Gastrocnemius medialis (tissue), 4 donors: ENCODE results near the gene AMIGO1. TPM values are rescaled to one million over a fixed set of nuclear protein-coding genes. Genes with fewer than 3 reads are reported as not detected.
A peak's percentile ranks its signal among the peaks of the same experiment; 100 is the strongest.

Experiments
- ATAC-seq, 2 donors: fragments of 150-250 bp; one replicate each; pipeline ENCODE4 v1.9.1; 2016
- DNase-seq, 2 donors: peaks; one replicate each; pipeline ENCODE4 v3.0.0-alpha.2; 2019
- H3K27ac ChIP-seq, 4 donors: fragments of 200-600 bp; sonication (generic); 1 replicate in 1 of 4; 2 replicates in 3 of 4; pipeline ENCODE4 v1.5.1; 2016 to 2018; ENCODE audit warnings: mild to moderate bottlenecking in 2 of 4, moderate library complexity in 1 of 4
- H3K27me3 ChIP-seq, 3 donors: fragments of 200-600 bp; sonication (generic) in 2 of 3; 1 replicate in 1 of 3; 2 replicates in 2 of 3; pipeline versions ENCODE4 v1.5.1 to v1.6.0; 2016 to 2019; ENCODE audit warnings: mild to moderate bottlenecking in 1 of 3, moderate library complexity in 1 of 3
- H3K36me3 ChIP-seq, 2 donors: fragments of 200-600 bp; sonication (generic) in 1 of 2; one replicate each; pipeline ENCODE4 v1.5.1; 2017 to 2018
- H3K4me1 ChIP-seq, 2 donors: fragments of 200-600 bp; sonication (generic) in 1 of 2; one replicate each; pipeline ENCODE4 v1.5.1; 2016 to 2017; ENCODE audit warnings: mild to moderate bottlenecking in 2 of 2
- H3K4me3 ChIP-seq, 4 donors: fragments of 200-600 bp; sonication (generic) in 3 of 4; 1 replicate in 1 of 4; 2 replicates in 3 of 4; pipeline ENCODE4 v1.5.1; 2016 to 2019; ENCODE audit warnings: mild to moderate bottlenecking in 2 of 4
- H3K9me3 ChIP-seq, 3 donors: fragments of 200-600 bp; sonication (generic) in 2 of 3; 1 replicate in 1 of 3; 2 replicates in 2 of 3; pipeline ENCODE4 v1.5.1; 2016 to 2019
- POLR2A ChIP-seq, 2 donors: fragments of 450-650 bp; IDR thresholded peaks; one replicate each; pipeline ENCODE4 v1.6.1; 2017; ENCODE audit warnings: antibody characterized with exemption in 2 of 2, mild to moderate bottlenecking in 2 of 2, moderate library complexity in 2 of 2
- in situ Hi-C, 4 donors: fragments of 200-750 bp; cut with MboI; loops; one replicate each; pipeline versions ENCODE4 v1.15.0 to v1.8.0; 2017; ENCODE audit warnings: low sequenced_read_pairs in 4 of 4
- intact Hi-C: fragments of 100-400 bp; cut with DNase I; formaldehyde crosslinking; loops from one replicate; pipeline ENCODE4 v1.15.1; 2023; ENCODE audit warnings: low total_unique reads
- total RNA-seq, 4 donors: library from RNA; depleted of rRNA; stranded (reverse); fragments of >200 nt; gene quantifications; one replicate each; pipeline versions ENCODE4 v1.1.0 to v1.2.3, GENCODE V29; 2016
- TF ChIP-seq, protein P1 (sequence below), 5 experiments: fragments of 450-650 bp in 3 of 5; fragments of 200-600 bp in 2 of 5; sonication (generic) in 2 of 5; IDR thresholded peaks in 4 of 5; conservative IDR thresholded peaks in 1 of 5; 1 replicate in 4 of 5; 2 replicates in 1 of 5; pipeline ENCODE4 v1.5.1; 2016 to 2019; ENCODE audit warnings: antibody characterized with exemption in 5 of 5, mild to moderate bottlenecking in 3 of 5, moderate library complexity in 3 of 5

AMIGO1 gene
- total RNA-seq, 4 donors from 2014 or later: 8.6 to 20.9 (median 15.1) TPM

DNA sequence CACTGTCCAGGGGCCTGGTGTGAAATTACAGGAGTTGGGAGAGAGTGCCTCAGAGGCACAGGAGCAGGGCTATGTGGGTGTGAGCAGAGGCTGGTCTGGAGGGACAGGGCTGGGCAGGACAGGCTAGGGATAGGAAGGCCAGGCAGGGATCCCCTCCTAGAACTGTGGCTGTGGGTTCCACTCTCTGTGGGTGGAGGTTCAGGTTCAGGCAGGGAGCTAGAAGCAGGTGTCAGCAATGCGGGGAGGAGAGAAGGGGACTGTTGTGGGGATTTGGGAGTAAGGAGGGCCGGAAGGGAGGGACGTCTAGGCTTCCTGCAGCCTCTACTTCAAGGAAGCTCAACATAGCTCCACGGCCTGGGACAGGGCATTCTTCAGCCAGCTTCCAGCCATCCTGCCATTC, 21.9 kb upstream of the AMIGO1 start:
- in situ Hi-C loops: loop anchor here (5.0 to 25.0 kb wide), 4 partner anchors 34 to 257 kb away; partner anchors contain the start of genes CYB561D1 (in 2 of the 4) and PSRC1 (in 1 of the 4)
- H3K27ac ChIP-seq: peak overlapping the region; percentile 79 to 95 (median 90)

DNA sequence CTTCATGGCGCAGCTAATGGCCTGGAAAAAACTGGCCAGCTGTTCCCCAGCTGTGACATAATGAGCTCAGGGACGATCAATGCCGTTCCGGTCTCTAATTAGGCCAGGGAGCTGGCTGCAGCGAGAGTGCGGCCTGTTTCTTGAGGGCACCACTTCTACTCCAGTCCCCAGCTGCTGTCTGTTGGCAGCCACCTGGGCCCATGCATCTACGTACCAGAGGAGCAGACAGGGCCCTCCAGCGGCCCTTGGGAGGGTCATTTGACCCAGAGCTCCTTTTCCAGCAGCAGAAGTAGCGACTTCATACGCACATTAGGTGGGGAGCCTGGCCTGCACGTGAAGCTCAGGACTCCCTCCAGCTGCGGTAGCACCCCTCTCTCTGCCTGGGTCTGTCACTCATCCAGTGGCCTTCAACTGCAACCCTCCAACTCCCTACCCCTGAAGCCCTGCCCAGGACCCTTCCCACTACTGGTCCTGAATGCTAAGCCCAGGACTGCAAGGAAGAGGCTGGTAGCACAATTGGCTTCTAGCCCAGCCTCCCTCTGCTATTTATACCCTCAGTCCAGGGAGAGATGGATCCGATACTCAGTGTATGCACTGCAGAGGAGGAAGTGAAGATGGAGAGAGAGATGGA, 21.0 kb upstream of the AMIGO1 start:
- TF ChIP-seq, protein P1, sequence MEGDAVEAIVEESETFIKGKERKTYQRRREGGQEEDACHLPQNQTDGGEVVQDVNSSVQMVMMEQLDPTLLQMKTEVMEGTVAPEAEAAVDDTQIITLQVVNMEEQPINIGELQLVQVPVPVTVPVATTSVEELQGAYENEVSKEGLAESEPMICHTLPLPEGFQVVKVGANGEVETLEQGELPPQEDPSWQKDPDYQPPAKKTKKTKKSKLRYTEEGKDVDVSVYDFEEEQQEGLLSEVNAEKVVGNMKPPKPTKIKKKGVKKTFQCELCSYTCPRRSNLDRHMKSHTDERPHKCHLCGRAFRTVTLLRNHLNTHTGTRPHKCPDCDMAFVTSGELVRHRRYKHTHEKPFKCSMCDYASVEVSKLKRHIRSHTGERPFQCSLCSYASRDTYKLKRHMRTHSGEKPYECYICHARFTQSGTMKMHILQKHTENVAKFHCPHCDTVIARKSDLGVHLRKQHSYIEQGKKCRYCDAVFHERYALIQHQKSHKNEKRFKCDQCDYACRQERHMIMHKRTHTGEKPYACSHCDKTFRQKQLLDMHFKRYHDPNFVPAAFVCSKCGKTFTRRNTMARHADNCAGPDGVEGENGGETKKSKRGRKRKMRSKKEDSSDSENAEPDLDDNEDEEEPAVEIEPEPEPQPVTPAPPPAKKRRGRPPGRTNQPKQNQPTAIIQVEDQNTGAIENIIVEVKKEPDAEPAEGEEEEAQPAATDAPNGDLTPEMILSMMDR (IDR thresholded peaks at IDR 0.05 in 4 of 5, conservative IDR thresholded peaks at IDR 0.05 in 1 of 5): no peak
- TF ChIP-seq POLR2A (IDR thresholded peaks at IDR 0.05): no peak
- Histone ChIP-seq H3K27me3 (no peaks in the 10 kb centered on the region), H3K4me1 (peaks cover 50 to 51% of the 10 kb centered on the region in 2 donors), H3K36me3 (no peaks in the 10 kb centered on the region), H3K4me3 (no peak overlapping the region), H3K9me3 (no peaks in the 10 kb centered on the region), H3K27ac (peak overlapping the region; percentile 79 to 95 (median 90))
- in situ Hi-C loops (loop anchor here (5.0 to 25.0 kb wide), 4 partner anchors 33 to 256 kb away; partner anchors contain the start of genes CYB561D1 (in 2 of the 4) and PSRC1 (in 1 of the 4)), intact Hi-C loops (loop anchor here (5.0 kb wide), 3 partner anchors 103 to 318 kb away; partner anchors contain the start of genes PSMA5 and SARS1)
- peak; percentile 12 to 25 for ATAC-seq
- DNase-seq: peak in 1 of 2 donors; percentile 69

More for the DNA sequence above, 21.9 kb upstream of the AMIGO1 start:
- Histone ChIP-seq H3K9me3 (no peaks in the 10 kb centered on the region), H3K4me3 (no peak overlapping the region), H3K4me1 (peaks cover 59% of the 10 kb centered on the region in 2 donors), H3K36me3 (no peaks in the 10 kb centered on the region), H3K27me3 (no peaks in the 10 kb centered on the region)
- intact Hi-C loops: loop anchor here (5.0 kb wide), 3 partner anchors 104 to 319 kb away; partner anchors contain the start of genes PSMA5 and SARS1
- no peak for ATAC-seq
- TF ChIP-seq POLR2A (IDR thresholded peaks at IDR 0.05): no peak
- TF ChIP-seq, protein P1 (IDR thresholded peaks at IDR 0.05 in 4 of 5, conservative IDR thresholded peaks at IDR 0.05 in 1 of 5): no peak
- DNase-seq: peak in 1 of 2 donors; percentile 60

DNA sequence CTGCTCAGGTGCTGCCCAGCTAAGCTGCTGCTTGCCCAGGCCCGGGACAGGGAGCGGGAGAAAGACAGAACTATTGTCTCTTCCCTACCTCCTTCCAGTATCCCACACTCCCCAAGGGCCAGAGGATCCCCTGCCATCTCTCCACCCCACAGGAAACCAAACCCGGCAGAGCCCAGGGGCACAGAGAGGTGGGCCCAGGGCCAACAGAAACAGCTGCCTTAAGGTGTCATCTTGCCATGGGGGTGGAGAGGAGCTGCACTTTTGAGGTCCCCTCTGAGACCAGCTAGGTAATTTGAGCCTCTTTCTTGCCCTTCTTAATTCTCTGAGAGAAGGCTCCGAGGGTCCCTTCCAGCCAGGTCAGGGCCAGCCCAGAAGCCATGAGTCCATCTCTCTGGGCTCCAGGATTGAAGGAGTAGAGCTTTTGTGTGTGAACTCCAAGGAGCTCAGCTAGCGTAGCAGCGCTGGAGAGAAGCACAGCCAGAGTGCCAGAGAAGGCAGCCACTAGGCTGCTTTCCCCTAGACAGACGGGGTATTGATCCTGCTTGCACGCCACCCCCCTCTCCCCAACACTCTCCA, 20.4 kb upstream of the AMIGO1 start:
- ATAC-seq: peak; percentile 23 to 49

DNA sequence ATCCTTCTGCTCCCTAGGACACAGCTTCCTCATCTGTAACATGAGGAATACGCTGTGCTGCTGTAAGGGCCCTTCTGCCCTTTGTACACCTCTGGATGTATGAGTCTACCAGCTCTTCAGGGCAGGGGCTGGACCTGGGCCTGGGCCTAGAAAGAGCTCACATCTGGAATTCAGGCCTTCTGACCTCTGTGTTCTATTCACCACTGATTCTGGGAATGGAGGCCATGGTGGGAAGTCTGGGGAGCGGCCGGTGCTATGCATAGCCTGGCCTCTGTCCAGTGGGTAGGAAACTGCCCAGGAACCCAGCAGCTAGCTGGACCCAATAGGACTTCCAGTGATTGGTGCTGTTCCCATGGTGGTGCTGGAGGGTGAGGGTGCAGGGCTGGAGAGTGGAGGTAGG, 19.2 kb upstream of the AMIGO1 start:
- H3K9me3 ChIP-seq: no peaks in the 10 kb centered on the region
- no peaks in the 10 kb centered on the region for H3K36me3 ChIP-seq
- H3K27me3 ChIP-seq: no peaks in the 10 kb centered on the region
- ATAC-seq: no peak
- peaks cover 39 to 41% of the 10 kb centered on the region in 2 donors for H3K4me1 ChIP-seq
- peak overlapping the region in 2 of 4 donors; percentile 91 to 95 for H3K27ac ChIP-seq
- TF ChIP-seq POLR2A (IDR thresholded peaks at IDR 0.05): no peak
- TF ChIP-seq, protein P1 (IDR thresholded peaks at IDR 0.05 in 4 of 5, conservative IDR thresholded peaks at IDR 0.05 in 1 of 5): no peak
- intact Hi-C loops (no loop called here), in situ Hi-C loops (loop anchor here in 1 of 4 donors (25.0 kb wide), 1 partner anchor 241 kb away; the partner anchor contains the start of gene PSRC1)
- no peak overlapping the region for H3K4me3 ChIP-seq
- DNase-seq: no peak

More for the DNA sequence above, 20.4 kb upstream of the AMIGO1 start:
- TF ChIP-seq, protein P1 (IDR thresholded peaks at IDR 0.05 in 4 of 5, conservative IDR thresholded peaks at IDR 0.05 in 1 of 5): no peak
- TF ChIP-seq POLR2A (IDR thresholded peaks at IDR 0.05): no peak
- Histone ChIP-seq H3K27ac (peak overlapping the region; percentile 79 to 95 (median 90)), H3K36me3 (no peaks in the 10 kb centered on the region), H3K4me1 (peaks cover 44 to 45% of the 10 kb centered on the region in 2 donors), H3K4me3 (no peak overlapping the region), H3K27me3 (no peaks in the 10 kb centered on the region), H3K9me3 (no peaks in the 10 kb centered on the region)
- in situ Hi-C loops (loop anchor here (5.0 to 25.0 kb wide), 4 partner anchors 33 to 255 kb away; partner anchors contain the start of genes CYB561D1 (in 2 of the 4) and PSRC1 (in 1 of the 4)), intact Hi-C loops (loop anchor here (5.0 kb wide), 3 partner anchors 103 to 318 kb away; partner anchors contain the start of genes PSMA5 and SARS1)
- DNase-seq: peak in 1 of 2 donors; percentile 78
